Breast epithelium (tissue), 4 donors: ENCODE results near the gene SMG7. TPM values are rescaled to one million over a fixed set of nuclear protein-coding genes. Genes with fewer than 3 reads are reported as not detected.

Source experiments
- DNase-seq, 2 donors: peaks; one replicate each; pipeline ENCODE4 v3.0.0-alpha.2; 2019; ENCODE audit warnings: low spot score in 2 of 2
- H3K27ac ChIP-seq, 2 donors: fragments of 200-600 bp; sonication (generic) in 1 of 2; one replicate each; pipeline ENCODE4 v1.5.1; 2016 to 2019; ENCODE audit warnings: mild to moderate bottlenecking in 1 of 2
- H3K27me3 ChIP-seq, 2 donors: fragments of 200-600 bp; sonication (generic) in 1 of 2; one replicate each; pipeline versions ENCODE4 v1.5.1 to v1.6.0; 2017 to 2019; ENCODE audit warnings: control low read depth in 1 of 2, mild to moderate bottlenecking in 1 of 2
- H3K36me3 ChIP-seq: fragments of 200-600 bp; one replicate; pipeline ENCODE4 v1.5.1; 2019
- H3K4me1 ChIP-seq, 2 donors: fragments of 200-600 bp; sonication (generic); one replicate each; pipeline ENCODE4 v1.5.1; 2016 to 2019; ENCODE audit warnings: control low read depth in 1 of 2
- H3K4me3 ChIP-seq, 3 donors: fragments of 200-600 bp; sonication (generic); 1 replicate in 2 of 3; 2 replicates in 1 of 3; pipeline ENCODE4 v1.5.1; 2016 to 2019; ENCODE audit warnings: mild to moderate bottlenecking in 3 of 3, moderate library complexity in 2 of 3
- H3K9me3 ChIP-seq, 2 donors: fragments of 200-600 bp; sonication (generic) in 1 of 2; one replicate each; pipeline ENCODE4 v1.5.1; 2016 to 2019; ENCODE audit warnings: control low read depth in 1 of 2
- POLR2A ChIP-seq: fragments of 450-650 bp; IDR thresholded peaks from one replicate; pipeline ENCODE4 v1.6.1; 2016; ENCODE audit warnings: antibody characterized with exemption, mild to moderate bottlenecking, moderate library complexity
- POLR2AphosphoS5 ChIP-seq, 3 donors: sonication (generic); formaldehyde crosslinking; IDR thresholded peaks; one replicate each; pipeline ENCODE4 v1.6.1; 2017; ENCODE audit warnings: antibody characterized with exemption in 3 of 3
- intact Hi-C: fragments of 100-400 bp; cut with DNase I; formaldehyde crosslinking; loops from one replicate; pipeline ENCODE4 v1.15.1; 2023; ENCODE audit warnings: low total_unique reads
- total RNA-seq, 3 donors: library from RNA; depleted of rRNA; stranded (reverse); fragments of >200 nt; gene quantifications; one replicate each; pipeline ENCODE4 v1.1.0, GENCODE V29; 2016
- TF ChIP-seq, protein P1 (sequence below), 3 donors: fragments of 450-650 bp; IDR thresholded peaks; one replicate each; pipeline ENCODE4 v1.5.1; 2016 to 2017; ENCODE audit warnings: antibody characterized with exemption in 3 of 3, mild to moderate bottlenecking in 3 of 3, moderate library complexity in 3 of 3

The SMG7 gene
- total RNA-seq, 3 donors from 2014 or later = 34.6 to 46.5 (median 43.3) TPM

DNA sequence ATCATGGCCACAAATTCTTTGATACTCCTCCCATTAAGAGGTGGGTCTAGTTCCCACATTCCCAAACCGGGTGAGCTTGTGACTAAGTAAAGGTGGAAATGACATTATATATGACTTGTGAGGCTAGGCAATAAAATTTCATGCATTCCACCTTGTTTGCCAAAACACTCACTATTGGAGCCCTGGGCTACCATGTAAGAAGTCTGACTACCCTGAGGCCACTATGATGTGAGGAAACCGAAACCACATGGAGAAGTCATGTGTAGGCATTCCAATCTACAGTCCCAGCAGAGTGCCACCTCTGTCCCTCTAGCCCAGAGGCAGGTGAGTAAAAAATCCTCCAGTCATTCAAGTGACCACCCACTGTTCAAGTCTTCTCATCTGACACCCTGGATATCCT lies 17.9 kb upstream of the SMG7 start:
- Histone ChIP-seq H3K4me3 (no peak overlapping the region), H3K36me3 (no peaks in the 10 kb centered on the region), H3K27ac (no peak overlapping the region), H3K4me1 (no peaks in the 10 kb centered on the region), H3K27me3 (no peaks in the 10 kb centered on the region), H3K9me3 (no peaks in the 10 kb centered on the region)
- intact Hi-C loops = no loop called here
- no peak for DNase-seq
- TF ChIP-seq POLR2A = no peak
- TF ChIP-seq, protein P1, sequence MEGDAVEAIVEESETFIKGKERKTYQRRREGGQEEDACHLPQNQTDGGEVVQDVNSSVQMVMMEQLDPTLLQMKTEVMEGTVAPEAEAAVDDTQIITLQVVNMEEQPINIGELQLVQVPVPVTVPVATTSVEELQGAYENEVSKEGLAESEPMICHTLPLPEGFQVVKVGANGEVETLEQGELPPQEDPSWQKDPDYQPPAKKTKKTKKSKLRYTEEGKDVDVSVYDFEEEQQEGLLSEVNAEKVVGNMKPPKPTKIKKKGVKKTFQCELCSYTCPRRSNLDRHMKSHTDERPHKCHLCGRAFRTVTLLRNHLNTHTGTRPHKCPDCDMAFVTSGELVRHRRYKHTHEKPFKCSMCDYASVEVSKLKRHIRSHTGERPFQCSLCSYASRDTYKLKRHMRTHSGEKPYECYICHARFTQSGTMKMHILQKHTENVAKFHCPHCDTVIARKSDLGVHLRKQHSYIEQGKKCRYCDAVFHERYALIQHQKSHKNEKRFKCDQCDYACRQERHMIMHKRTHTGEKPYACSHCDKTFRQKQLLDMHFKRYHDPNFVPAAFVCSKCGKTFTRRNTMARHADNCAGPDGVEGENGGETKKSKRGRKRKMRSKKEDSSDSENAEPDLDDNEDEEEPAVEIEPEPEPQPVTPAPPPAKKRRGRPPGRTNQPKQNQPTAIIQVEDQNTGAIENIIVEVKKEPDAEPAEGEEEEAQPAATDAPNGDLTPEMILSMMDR (IDR thresholded peaks at IDR 0.05) = no peak
- no peak for TF ChIP-seq POLR2AphosphoS5 (IDR thresholded peaks at IDR 0.05)

DNA sequence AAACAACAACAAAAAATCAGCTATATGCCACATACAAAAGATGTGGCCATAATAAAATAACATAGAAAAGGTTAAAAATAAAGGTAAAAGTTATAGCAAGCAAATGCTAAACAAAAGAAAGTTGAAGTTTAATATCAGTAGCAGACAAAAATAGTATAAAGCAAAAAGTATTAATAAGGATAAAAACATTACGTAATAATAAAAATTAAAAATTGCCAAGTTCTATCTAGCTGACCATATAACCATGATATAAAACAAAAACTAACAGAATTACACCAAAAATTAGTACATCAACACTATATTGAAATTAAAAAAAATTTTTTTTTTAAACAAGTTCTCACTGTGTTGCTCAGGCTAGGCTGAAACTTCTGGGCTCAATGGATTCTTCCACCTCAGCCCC lies 15.5 kb upstream of the SMG7 start:
- Histone ChIP-seq H3K9me3 (no peaks in the 10 kb centered on the region), H3K4me3 (no peak overlapping the region), H3K36me3 (no peaks in the 10 kb centered on the region), H3K27me3 (no peaks in the 10 kb centered on the region), H3K27ac (no peak overlapping the region), H3K4me1 (no peaks in the 10 kb centered on the region)
- intact Hi-C loops = no loop called here
- DNase-seq = no peak
- no peak for TF ChIP-seq POLR2A
- no peak for TF ChIP-seq POLR2AphosphoS5 (IDR thresholded peaks at IDR 0.05)
- TF ChIP-seq, protein P1 (IDR thresholded peaks at IDR 0.05) = no peak

DNA sequence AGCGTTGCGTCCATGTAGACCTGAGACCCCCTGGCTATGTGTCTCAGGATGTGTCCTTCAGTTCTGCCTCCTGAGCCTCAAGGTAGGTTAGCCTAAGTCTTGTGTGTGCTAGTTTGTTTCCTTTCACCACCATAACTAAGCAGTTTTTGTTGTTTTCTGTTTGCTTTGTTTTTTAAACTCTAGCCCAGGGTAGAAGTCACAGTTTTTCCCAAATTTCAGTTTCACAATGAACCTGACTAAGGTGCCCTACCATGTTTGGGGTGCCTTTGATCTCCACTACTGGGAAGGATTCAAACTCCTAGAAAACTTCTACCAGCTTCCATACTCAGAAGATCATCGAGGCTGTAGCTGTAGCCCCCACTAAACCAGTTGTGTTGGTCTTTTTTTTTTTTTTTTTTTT lies 14.8 kb upstream of the SMG7 start:
- DNase-seq = no peak
- no peaks in the 10 kb centered on the region for H3K27me3 ChIP-seq
- no peaks in the 10 kb centered on the region for H3K4me1 ChIP-seq
- H3K27ac ChIP-seq = no peak overlapping the region
- intact Hi-C loops = no loop called here
- TF ChIP-seq, protein P1 (IDR thresholded peaks at IDR 0.05) = no peak
- TF ChIP-seq POLR2A (no peak), POLR2AphosphoS5 (IDR thresholded peaks at IDR 0.05) (no peak)
- H3K9me3 ChIP-seq = no peaks in the 10 kb centered on the region
- no peaks in the 10 kb centered on the region for H3K36me3 ChIP-seq
- no peak overlapping the region for H3K4me3 ChIP-seq

DNA sequence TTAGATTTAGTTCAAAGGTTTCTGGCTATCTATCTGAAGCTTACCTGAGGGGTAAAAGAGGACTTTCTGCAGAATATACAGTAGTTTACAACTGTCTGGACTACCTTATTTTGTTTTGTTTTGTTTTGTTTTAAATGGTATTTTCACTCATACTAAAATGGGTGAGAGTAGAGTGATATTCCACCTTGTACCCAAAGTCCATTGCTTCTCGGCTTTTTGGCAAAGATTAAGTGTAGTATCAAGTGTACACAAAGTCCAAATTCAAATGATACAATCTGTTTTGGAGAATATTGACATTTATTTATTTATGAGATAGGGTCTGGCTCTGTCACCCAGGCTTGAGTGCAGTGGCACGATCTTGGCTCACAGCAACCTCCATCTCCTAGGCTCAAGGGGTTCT lies 11.7 kb upstream of the SMG7 start:
- TF ChIP-seq POLR2A (no peak), POLR2AphosphoS5 (IDR thresholded peaks at IDR 0.05) (no peak)
- TF ChIP-seq, protein P1 (IDR thresholded peaks at IDR 0.05) = no peak
- Histone ChIP-seq H3K36me3 (no peaks in the 10 kb centered on the region), H3K27ac (no peak overlapping the region), H3K4me1 (no peaks in the 10 kb centered on the region), H3K9me3 (no peaks in the 10 kb centered on the region), H3K4me3 (no peak overlapping the region), H3K27me3 (no peaks in the 10 kb centered on the region)
- no peak for DNase-seq
- intact Hi-C loops = no loop called here

DNA sequence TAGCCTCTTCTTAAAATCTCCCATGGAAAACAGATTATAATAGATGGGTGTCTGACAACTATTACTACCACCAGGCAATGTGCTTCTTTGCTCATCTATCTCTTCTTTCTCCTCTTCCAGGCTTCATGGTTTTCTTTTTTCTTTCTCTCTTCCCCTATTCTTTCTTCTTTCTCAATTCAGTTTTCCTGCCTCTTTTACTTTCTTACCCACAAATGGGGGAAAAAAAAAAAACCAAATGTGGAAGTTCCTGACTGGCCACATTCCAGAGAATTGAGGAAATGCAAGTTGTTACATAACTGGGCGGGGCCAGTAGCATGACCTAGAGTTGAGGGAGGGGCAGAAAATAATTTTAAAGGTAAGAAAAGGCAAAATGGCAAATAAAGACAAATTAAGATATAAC lies 10.9 kb upstream of the SMG7 start:
- DNase-seq = no peak
- intact Hi-C loops = no loop called here
- no peak for TF ChIP-seq POLR2AphosphoS5 (IDR thresholded peaks at IDR 0.05)
- TF ChIP-seq POLR2A = no peak
- TF ChIP-seq, protein P1 (IDR thresholded peaks at IDR 0.05) = no peak
- H3K27ac ChIP-seq = no peak overlapping the region
- no peaks in the 10 kb centered on the region for H3K36me3 ChIP-seq
- no peaks in the 10 kb centered on the region for H3K4me1 ChIP-seq
- no peak overlapping the region for H3K4me3 ChIP-seq
- no peaks in the 10 kb centered on the region for H3K9me3 ChIP-seq
- H3K27me3 ChIP-seq = no peaks in the 10 kb centered on the region
